ENCODE data around the gene CDRT4. TPM values are rescaled to one million over a fixed set of nuclear protein-coding genes. Genes with fewer than 3 reads are reported as not detected.

CDRT4 gene
- total RNA-seq, 1 experiment from 2014 or later: 6.2 TPM

DNA sequence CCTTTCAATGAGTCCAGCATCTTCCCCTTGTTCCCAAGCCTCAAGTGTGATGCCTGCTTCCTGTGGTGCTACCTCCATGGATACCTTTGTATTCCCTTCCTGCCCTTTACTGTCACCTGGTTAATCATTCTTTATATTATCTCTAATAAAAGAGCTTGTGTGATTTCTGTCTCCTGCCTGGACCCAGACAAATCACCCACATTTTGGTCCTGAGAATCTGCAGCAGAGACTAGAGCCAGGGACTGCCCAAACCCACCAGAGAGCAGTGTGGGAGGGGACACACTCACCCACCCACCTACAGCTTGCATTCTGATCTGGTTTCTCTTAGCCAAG is 30.2 kb downstream of the CDRT4 start:
- Histone ChIP-seq H3K9me3 (ENCODE audit: control insufficient read depth in 1 of 2, insufficient read depth in 1 of 2, low read depth in 1 of 2, low read length in 2 of 2) (no peaks in the 10 kb centered on the region), H4K20me1 (ENCODE audit: insufficient read depth) (no peaks in the 10 kb centered on the region), H2AFZ (ENCODE audit: low read depth, low read length, poor library complexity, severe bottlenecking) (no peak overlapping the region), H3K9ac (ENCODE audit: low read length) (no peak overlapping the region), H3K27me3 (ENCODE audit: insufficient read depth, low read length) (no peaks in the 10 kb centered on the region), H3K9me2 (ENCODE audit: insufficient read depth) (no peaks in the 10 kb centered on the region), H3K4me2 (ENCODE audit: low read length) (0 out of 2 replicates have a peak overlapping the region, but pooled peaks have one; percentile 11), H3K27ac (ENCODE audit: low read depth, low read length) (peak overlapping the region; percentile 22; the same call in 1 of the 2 replicates), H3K36me3 (ENCODE audit: control insufficient read depth in 1 of 2, insufficient read depth in 2 of 2, low read length in 2 of 2) (peaks cover 0 to 4% of the 10 kb centered on the region in 2 experiments; a peak in 2 of 4 replicates), H3K79me2 (ENCODE audit: insufficient read depth, low read length) (no peaks in the 10 kb centered on the region), H3K4me3 (replicated peaks in 1 of 2; ENCODE audit: low read depth in 1 of 2, low read length in 2 of 2) (no peak overlapping the region), H3K4me1 (ENCODE audit: control insufficient read depth in 1 of 2, insufficient read depth in 2 of 2, low read length in 2 of 2) (peaks cover 0 to 9% of the 10 kb centered on the region in 2 experiments; a peak in 2 of 4 replicates)
- ChIA-PET POLR2A (no interaction called here), RAD21 (ENCODE audit: low non-redundant PET in 1 of 2, low total read pairs in 2 of 2, uncharacterized antibody in 2 of 2, unreplicated experiment in 2 of 2) (no interaction called here), CTCF (interaction anchor here (0.6 to 2.2 kb wide), 3 partner anchors 9 to 189 kb away, joined by 3 to 8 read pairs (median 3); no protein-coding TSS in a partner anchor)
- ATAC-seq (no peak), DNase-seq (ENCODE audit: low read depth, low spot score) (no peak)
- intact Hi-C loops (cut with micrococcal nuclease): no loop called here
- TF ChIP-seq CBX3 (IDR thresholded peaks at IDR 0.05; ENCODE audit: low read depth) (no peak), TCF7L2 (IDR thresholded peaks at IDR 0.05; ENCODE audit: borderline replicate concordance, extremely low read depth, insufficient read depth, insufficient read length) (no peak), POLR2AphosphoS5 (IDR thresholded peaks at IDR 0.05; ENCODE audit: low read depth, low read length) (no peak), YY1 (IDR thresholded peaks at IDR 0.05; ENCODE audit: extremely low read depth, insufficient replicate concordance, low read depth, low read length) (no peak), RAD21 (IDR thresholded peaks at IDR 0.05; ENCODE audit: low read depth) (no peak), EGR1 (IDR thresholded peaks at IDR 0.05; ENCODE audit: low read depth) (no peak), JUND (IDR thresholded peaks at IDR 0.05) (no peak), EZH2phosphoT487 (IDR thresholded peaks at IDR 0.05; ENCODE audit: borderline replicate concordance) (no peak), ELF1 (IDR thresholded peaks at IDR 0.05; ENCODE audit: borderline replicate concordance, low read depth) (no peak), EZH2 (IDR thresholded peaks at IDR 0.05) (no peak), FOSL1 (IDR thresholded peaks at IDR 0.05; ENCODE audit: low read depth) (no peak), SRF (IDR thresholded peaks at IDR 0.05; ENCODE audit: low read depth) (no peak), SIN3A (IDR thresholded peaks at IDR 0.05; ENCODE audit: low read depth) (no peak), SP1 (IDR thresholded peaks at IDR 0.05; ENCODE audit: low read depth) (no peak)
- TF ChIP-seq, protein P1, sequence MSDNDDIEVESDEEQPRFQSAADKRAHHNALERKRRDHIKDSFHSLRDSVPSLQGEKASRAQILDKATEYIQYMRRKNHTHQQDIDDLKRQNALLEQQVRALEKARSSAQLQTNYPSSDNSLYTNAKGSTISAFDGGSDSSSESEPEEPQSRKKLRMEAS (IDR thresholded peaks at IDR 0.05): no peak
- TF ChIP-seq, protein P2, sequence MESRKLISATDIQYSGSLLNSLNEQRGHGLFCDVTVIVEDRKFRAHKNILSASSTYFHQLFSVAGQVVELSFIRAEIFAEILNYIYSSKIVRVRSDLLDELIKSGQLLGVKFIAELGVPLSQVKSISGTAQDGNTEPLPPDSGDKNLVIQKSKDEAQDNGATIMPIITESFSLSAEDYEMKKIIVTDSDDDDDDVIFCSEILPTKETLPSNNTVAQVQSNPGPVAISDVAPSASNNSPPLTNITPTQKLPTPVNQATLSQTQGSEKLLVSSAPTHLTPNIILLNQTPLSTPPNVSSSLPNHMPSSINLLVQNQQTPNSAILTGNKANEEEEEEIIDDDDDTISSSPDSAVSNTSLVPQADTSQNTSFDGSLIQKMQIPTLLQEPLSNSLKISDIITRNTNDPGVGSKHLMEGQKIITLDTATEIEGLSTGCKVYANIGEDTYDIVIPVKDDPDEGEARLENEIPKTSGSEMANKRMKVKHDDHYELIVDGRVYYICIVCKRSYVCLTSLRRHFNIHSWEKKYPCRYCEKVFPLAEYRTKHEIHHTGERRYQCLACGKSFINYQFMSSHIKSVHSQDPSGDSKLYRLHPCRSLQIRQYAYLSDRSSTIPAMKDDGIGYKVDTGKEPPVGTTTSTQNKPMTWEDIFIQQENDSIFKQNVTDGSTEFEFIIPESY (IDR thresholded peaks at IDR 0.05; ENCODE audit: extremely low read depth, insufficient replicate concordance, low read length): no peak
- TF ChIP-seq, protein P3, sequence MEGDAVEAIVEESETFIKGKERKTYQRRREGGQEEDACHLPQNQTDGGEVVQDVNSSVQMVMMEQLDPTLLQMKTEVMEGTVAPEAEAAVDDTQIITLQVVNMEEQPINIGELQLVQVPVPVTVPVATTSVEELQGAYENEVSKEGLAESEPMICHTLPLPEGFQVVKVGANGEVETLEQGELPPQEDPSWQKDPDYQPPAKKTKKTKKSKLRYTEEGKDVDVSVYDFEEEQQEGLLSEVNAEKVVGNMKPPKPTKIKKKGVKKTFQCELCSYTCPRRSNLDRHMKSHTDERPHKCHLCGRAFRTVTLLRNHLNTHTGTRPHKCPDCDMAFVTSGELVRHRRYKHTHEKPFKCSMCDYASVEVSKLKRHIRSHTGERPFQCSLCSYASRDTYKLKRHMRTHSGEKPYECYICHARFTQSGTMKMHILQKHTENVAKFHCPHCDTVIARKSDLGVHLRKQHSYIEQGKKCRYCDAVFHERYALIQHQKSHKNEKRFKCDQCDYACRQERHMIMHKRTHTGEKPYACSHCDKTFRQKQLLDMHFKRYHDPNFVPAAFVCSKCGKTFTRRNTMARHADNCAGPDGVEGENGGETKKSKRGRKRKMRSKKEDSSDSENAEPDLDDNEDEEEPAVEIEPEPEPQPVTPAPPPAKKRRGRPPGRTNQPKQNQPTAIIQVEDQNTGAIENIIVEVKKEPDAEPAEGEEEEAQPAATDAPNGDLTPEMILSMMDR (IDR thresholded peaks at IDR 0.05 in 2 of 3, conservative IDR thresholded peaks at IDR 0.05 in 1 of 3; ENCODE audit: borderline replicate concordance in 1 of 3, insufficient read depth in 1 of 3, low read depth in 2 of 3, low read length in 2 of 3): no peak
- TF ChIP-seq, protein P4, sequence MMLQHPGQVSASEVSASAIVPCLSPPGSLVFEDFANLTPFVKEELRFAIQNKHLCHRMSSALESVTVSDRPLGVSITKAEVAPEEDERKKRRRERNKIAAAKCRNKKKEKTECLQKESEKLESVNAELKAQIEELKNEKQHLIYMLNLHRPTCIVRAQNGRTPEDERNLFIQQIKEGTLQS (IDR thresholded peaks at IDR 0.05): no peak
- no TSS peak for BruUV-seq (replicated peaks)

Data from HCT116 (cell line).